Thyroid gland (tissue), 4 donors: ENCODE results near the gene PLN.

Experiments
- POLR2A ChIP-seq, 2 donors: fragments of 450-650 bp; IDR thresholded peaks; one replicate each; pipeline ENCODE4 v1.6.1; 2017; ENCODE audit warnings: antibody characterized with exemption in 2 of 2, mild to moderate bottlenecking in 2 of 2, moderate library complexity in 1 of 2
- TF ChIP-seq, protein P1 (sequence below), 6 experiments: fragments of 200-600 bp in 3 of 6; fragments of 450-650 bp in 3 of 6; sonication (generic) in 3 of 6; IDR thresholded peaks; one replicate each; pipeline ENCODE4 v1.5.1; 2016 to 2019; ENCODE audit warnings: antibody characterized with exemption in 6 of 6, mild to moderate bottlenecking in 2 of 6, inconsistent platforms in 1 of 6, moderate library complexity in 1 of 6

GRCh38 chr6:118567974-118568373 is 19.9 kb downstream of the PLN start:
- no peak for TF ChIP-seq POLR2A (IDR thresholded peaks at IDR 0.05)
- TF ChIP-seq, protein P1, sequence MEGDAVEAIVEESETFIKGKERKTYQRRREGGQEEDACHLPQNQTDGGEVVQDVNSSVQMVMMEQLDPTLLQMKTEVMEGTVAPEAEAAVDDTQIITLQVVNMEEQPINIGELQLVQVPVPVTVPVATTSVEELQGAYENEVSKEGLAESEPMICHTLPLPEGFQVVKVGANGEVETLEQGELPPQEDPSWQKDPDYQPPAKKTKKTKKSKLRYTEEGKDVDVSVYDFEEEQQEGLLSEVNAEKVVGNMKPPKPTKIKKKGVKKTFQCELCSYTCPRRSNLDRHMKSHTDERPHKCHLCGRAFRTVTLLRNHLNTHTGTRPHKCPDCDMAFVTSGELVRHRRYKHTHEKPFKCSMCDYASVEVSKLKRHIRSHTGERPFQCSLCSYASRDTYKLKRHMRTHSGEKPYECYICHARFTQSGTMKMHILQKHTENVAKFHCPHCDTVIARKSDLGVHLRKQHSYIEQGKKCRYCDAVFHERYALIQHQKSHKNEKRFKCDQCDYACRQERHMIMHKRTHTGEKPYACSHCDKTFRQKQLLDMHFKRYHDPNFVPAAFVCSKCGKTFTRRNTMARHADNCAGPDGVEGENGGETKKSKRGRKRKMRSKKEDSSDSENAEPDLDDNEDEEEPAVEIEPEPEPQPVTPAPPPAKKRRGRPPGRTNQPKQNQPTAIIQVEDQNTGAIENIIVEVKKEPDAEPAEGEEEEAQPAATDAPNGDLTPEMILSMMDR (IDR thresholded peaks at IDR 0.05): no peak
